ENCODE measurements around the gene ENTPD5.
A peak's percentile ranks its signal among the peaks of the same experiment; 100 is the strongest.

GRCh38 chr14:73935666-73936065 lies 83.4 kb downstream of the ENTPD5 start:
- TF ChIP-seq, protein P1, sequence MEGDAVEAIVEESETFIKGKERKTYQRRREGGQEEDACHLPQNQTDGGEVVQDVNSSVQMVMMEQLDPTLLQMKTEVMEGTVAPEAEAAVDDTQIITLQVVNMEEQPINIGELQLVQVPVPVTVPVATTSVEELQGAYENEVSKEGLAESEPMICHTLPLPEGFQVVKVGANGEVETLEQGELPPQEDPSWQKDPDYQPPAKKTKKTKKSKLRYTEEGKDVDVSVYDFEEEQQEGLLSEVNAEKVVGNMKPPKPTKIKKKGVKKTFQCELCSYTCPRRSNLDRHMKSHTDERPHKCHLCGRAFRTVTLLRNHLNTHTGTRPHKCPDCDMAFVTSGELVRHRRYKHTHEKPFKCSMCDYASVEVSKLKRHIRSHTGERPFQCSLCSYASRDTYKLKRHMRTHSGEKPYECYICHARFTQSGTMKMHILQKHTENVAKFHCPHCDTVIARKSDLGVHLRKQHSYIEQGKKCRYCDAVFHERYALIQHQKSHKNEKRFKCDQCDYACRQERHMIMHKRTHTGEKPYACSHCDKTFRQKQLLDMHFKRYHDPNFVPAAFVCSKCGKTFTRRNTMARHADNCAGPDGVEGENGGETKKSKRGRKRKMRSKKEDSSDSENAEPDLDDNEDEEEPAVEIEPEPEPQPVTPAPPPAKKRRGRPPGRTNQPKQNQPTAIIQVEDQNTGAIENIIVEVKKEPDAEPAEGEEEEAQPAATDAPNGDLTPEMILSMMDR (conservative IDR thresholded peaks at IDR 0.05 in 1 of 2, IDR thresholded peaks at IDR 0.05 in 1 of 2; ENCODE audit: low read depth in 1 of 2, low read length in 2 of 2), result peak; percentile 19 to 21
- TF ChIP-seq EZH2 (IDR thresholded peaks at IDR 0.05; ENCODE audit: low read length, missing control alignments), result no peak
